IMR-90 (cell line): Measurements from ENCODE around the gene EDA. TPM values are rescaled to one million over a fixed set of nuclear protein-coding genes. Genes with fewer than 3 reads are reported as not detected.

Experiments used
- ATAC-seq: fragments of 200-7000 bp; cut with Tn5 transposase; 2 replicates; pipeline ENCODE4 v1.9.1; 2020; ENCODE audit warnings: low read depth, mild to moderate bottlenecking, moderate library complexity
- BruUV-seq: library from RNA; stranded (reverse); fragments of 400-500 nt; replicated peaks from 2 replicates; lab custom pipeline; 2021; lab: Mats Ljungman, UMichigan
- CTCF ChIA-PET: fragments of 300-600 bp; formaldehyde crosslinking; extraction: SDS; loops from one replicate; lab custom pipeline; 2021; ENCODE audit warnings: antibody characterized with exemption; lab: Yijun Ruan, JAX
- POLR2A ChIA-PET: fragments of 300-600 bp; sonication (Branson Sonifier 250); formaldehyde crosslinking; loops from one replicate; lab custom pipeline; 2022; ENCODE audit warnings: antibody characterized with exemption; ENCODE audit not compliant: unreplicated experiment; lab: Charles Lee
- DNase-seq: peaks from one replicate; pipeline ENCODE4 v3.0.0; 2013
- H2AFZ ChIP-seq: replicated peaks from 2 replicates; pipeline ENCODE3; 2013; ENCODE audit warnings: low read length, mild to moderate bottlenecking; ENCODE audit not compliant: poor library complexity
- H2AK5ac ChIP-seq: 2 replicates; pipeline ENCODE4 v1.6.1; 2013; ENCODE audit warnings: low read depth, low read length, inconsistent platforms
- H2AK9ac ChIP-seq: replicated peaks from 2 replicates; pipeline ENCODE3; 2013; ENCODE audit warnings: mild to moderate bottlenecking, low read depth, low read length, moderate library complexity; ENCODE audit not compliant: poor library complexity
- H2BK120ac ChIP-seq: 2 replicates; pipeline ENCODE4 v1.6.1; 2013; ENCODE audit warnings: low read depth, low read length, inconsistent platforms
- H2BK15ac ChIP-seq: 3 replicates; pipeline ENCODE4 v1.6.1; 2013; ENCODE audit warnings: low read depth, low read length, inconsistent platforms
- H2BK20ac ChIP-seq: 2 replicates; pipeline ENCODE4 v1.6.1; 2013; ENCODE audit warnings: low read depth, mild to moderate bottlenecking, inconsistent platforms, low read length, moderate library complexity
- H2BK5ac ChIP-seq: 2 replicates; pipeline ENCODE4 v1.6.1; 2013; ENCODE audit warnings: mild to moderate bottlenecking, low read depth, low read length, inconsistent platforms; ENCODE audit not compliant: poor library complexity, severe bottlenecking
- H3K14ac ChIP-seq: replicated peaks from 2 replicates; pipeline ENCODE4 v1.6.1; 2013; ENCODE audit warnings: low read depth, low read length, inconsistent platforms
- H3K18ac ChIP-seq: 2 replicates; pipeline ENCODE4 v1.6.1; 2013; ENCODE audit warnings: low read depth, low read length, control low read depth
- H3K23ac ChIP-seq: 2 replicates; pipeline ENCODE4 v1.6.1; 2013; ENCODE audit warnings: low read depth, low read length, inconsistent platforms
- H3K27ac ChIP-seq: 2 replicates; pipeline ENCODE4 v1.5.1; 2013; ENCODE audit warnings: mild to moderate bottlenecking, control low read depth, low read length; ENCODE audit not compliant: insufficient read depth
- H3K27me3 ChIP-seq: 2 replicates; pipeline ENCODE4 v1.6.1; 2013; ENCODE audit warnings: low read length; ENCODE audit not compliant: control insufficient read depth, insufficient read depth
- H3K36me3 ChIP-seq: 2 replicates; pipeline ENCODE4 v1.6.1; 2013; ENCODE audit warnings: low read length, mixed read lengths; ENCODE audit not compliant: control insufficient read depth, insufficient read depth
- H3K4ac ChIP-seq: 2 replicates; pipeline ENCODE4 v1.6.1; 2013; ENCODE audit warnings: low read depth, low read length, inconsistent platforms
- H3K4me1 ChIP-seq: 2 replicates; pipeline ENCODE4 v1.6.1; 2013; ENCODE audit warnings: low read length, mixed read lengths; ENCODE audit not compliant: control insufficient read depth, insufficient read depth
- H3K4me2 ChIP-seq: 2 replicates; pipeline ENCODE4 v1.6.1; 2013; ENCODE audit warnings: low read depth, mild to moderate bottlenecking, control low read depth, low read length, moderate library complexity
- H3K4me3 ChIP-seq: 2 replicates; pipeline ENCODE4 v1.5.1; 2013; ENCODE audit warnings: low read depth, mild to moderate bottlenecking, control low read depth, low read length, moderate library complexity; ENCODE audit not compliant: insufficient read depth
- H3K56ac ChIP-seq: 2 replicates; pipeline ENCODE4 v1.6.1; 2013; ENCODE audit warnings: low read length, inconsistent platforms; ENCODE audit not compliant: insufficient read depth; ENCODE audit errors: extremely low read depth
- H3K79me1 ChIP-seq, 2 experiments: 2 replicates each; pipeline ENCODE4 v1.6.1; 2013; ENCODE audit warnings: low read length in 2 of 2, inconsistent platforms in 1 of 2, low read depth in 1 of 2
- H3K9ac ChIP-seq: 2 replicates; pipeline ENCODE4 v1.6.1; 2013; ENCODE audit warnings: low read depth, low read length, control low read depth
- H3K9me1 ChIP-seq: 2 replicates; pipeline ENCODE4 v1.6.1; 2013; ENCODE audit warnings: low read length, inconsistent platforms; ENCODE audit not compliant: insufficient read depth
- H3K9me3 ChIP-seq: 2 replicates; pipeline ENCODE4 v1.6.1; 2013; ENCODE audit warnings: low read length; ENCODE audit not compliant: control insufficient read depth, insufficient read depth
- H4K20me1 ChIP-seq: 2 replicates; pipeline ENCODE4 v1.6.1; 2013; ENCODE audit warnings: low read length, inconsistent platforms; ENCODE audit not compliant: insufficient read depth
- H4K5ac ChIP-seq: 2 replicates; pipeline ENCODE4 v1.6.1; 2013; ENCODE audit warnings: mild to moderate bottlenecking, low read depth, low read length, control low read depth
- H4K8ac ChIP-seq, 2 experiments: 2 replicates each; pipeline ENCODE4 v1.6.1; 2013; ENCODE audit warnings: low read depth in 2 of 2, low read length in 2 of 2, control low read depth in 1 of 2, inconsistent platforms in 1 of 2
- H4K91ac ChIP-seq: 2 replicates; pipeline ENCODE4 v1.6.1; 2013; ENCODE audit warnings: low read depth, low read length, inconsistent platforms; ENCODE audit not compliant: insufficient read depth
- BHLHE40 ChIP-seq: fragments of 150-350 bp; IDR thresholded peaks from 2 replicates; pipeline ENCODE4 v1.6.1; 2016; ENCODE audit warnings: mild to moderate bottlenecking, low read depth, low read length
- CTCF ChIP-seq: conservative IDR thresholded peaks from 2 replicates; pipeline ENCODE4 v1.5.1; 2012; ENCODE audit warnings: mild to moderate bottlenecking, low read depth, low read length, improper control_type of control experiment
- MAFK ChIP-seq: IDR thresholded peaks from 2 replicates; pipeline ENCODE4 v1.6.1; 2012; ENCODE audit warnings: low read depth, low read length, improper control_type of control experiment
- MAZ ChIP-seq: IDR thresholded peaks from 2 replicates; pipeline ENCODE4 v1.6.1; 2012; ENCODE audit warnings: low read depth, mild to moderate bottlenecking, low read length, improper control_type of control experiment, moderate library complexity, borderline replicate concordance
- NFE2L2 ChIP-seq: fragments of 150-350 bp; IDR thresholded peaks from 2 replicates; pipeline ENCODE4 v1.6.1; 2016; ENCODE audit warnings: low read depth, mild to moderate bottlenecking, low read length
- POLR2A ChIP-seq: IDR thresholded peaks from 2 replicates; pipeline ENCODE4 v1.6.1; 2012; ENCODE audit warnings: mild to moderate bottlenecking, low read depth, low read length
- RCOR1 ChIP-seq: IDR thresholded peaks from 2 replicates; pipeline ENCODE4 v1.6.1; 2012; ENCODE audit warnings: mild to moderate bottlenecking, low read length, improper control_type of control experiment; ENCODE audit not compliant: insufficient replicate concordance
- SMC3 ChIP-seq: fragments of 150-350 bp; IDR thresholded peaks from 2 replicates; pipeline ENCODE4 v1.6.1; 2016; ENCODE audit warnings: low read depth, mild to moderate bottlenecking, antibody characterized with exemption, low read length, moderate library complexity
- WGBS, 2 experiments: methylation state at CpG; one replicate each; pipeline versions ENCODE4 v1.1.5 to v1.1.7; 2013; ENCODE audit warnings: missing lambda C conversion rate in 2 of 2; ENCODE audit not compliant: insufficient read length in 1 of 2; ENCODE audit errors: extremely low coverage in 2 of 2; 5-methylcytosine and 5-hydroxymethylcytosine counted together
- dilution Hi-C: fragments of 300-500 bp; cut with HindIII; formaldehyde crosslinking; loops from one replicate; pipeline ENCODE4 v1.14.3; 2018; ENCODE audit warnings: low sequenced_read_pairs; ENCODE audit not compliant: unreplicated experiment
- in situ Hi-C: fragments of 300-500 bp; cut with MboI; formaldehyde crosslinking; loops from 3 replicates; pipeline ENCODE4 v1.14.3; 2019; ENCODE audit warnings: low sequenced_read_pairs, inconsistent platforms, mixed read lengths
- intact Hi-C: fragments of 100-400 bp; cut with micrococcal nuclease; formaldehyde crosslinking; loops from 2 replicates; pipeline ENCODE4 v1.10.0; 2022
- polyA plus RNA-seq, 3 experiments: library from polyadenylated mRNA; depleted of rRNA; stranded (reverse); fragments of >200 nt; gene quantifications; 2 replicates each; pipeline ENCODE4 v1.2.3, GENCODE V29; 2012; ENCODE audit warnings: low replicate concordance in 1 of 3
- total RNA-seq: library from RNA; depleted of rRNA; stranded (reverse); fragments of >200 nt; gene quantifications from 2 replicates; pipeline ENCODE4 v1.2.3, GENCODE V29; 2012
- TF ChIP-seq, protein P1 (sequence below): fragments of 150-350 bp; IDR thresholded peaks from 2 replicates; pipeline ENCODE4 v1.6.1; 2017; ENCODE audit warnings: mild to moderate bottlenecking, antibody characterized with exemption, low read length, low read depth

Gene EDA
- total and polyA plus RNA-seq, 2 of the 4 experiments (the other 2 are of a cell fraction) = under 0.01 TPM; not detected in 1

DNA sequence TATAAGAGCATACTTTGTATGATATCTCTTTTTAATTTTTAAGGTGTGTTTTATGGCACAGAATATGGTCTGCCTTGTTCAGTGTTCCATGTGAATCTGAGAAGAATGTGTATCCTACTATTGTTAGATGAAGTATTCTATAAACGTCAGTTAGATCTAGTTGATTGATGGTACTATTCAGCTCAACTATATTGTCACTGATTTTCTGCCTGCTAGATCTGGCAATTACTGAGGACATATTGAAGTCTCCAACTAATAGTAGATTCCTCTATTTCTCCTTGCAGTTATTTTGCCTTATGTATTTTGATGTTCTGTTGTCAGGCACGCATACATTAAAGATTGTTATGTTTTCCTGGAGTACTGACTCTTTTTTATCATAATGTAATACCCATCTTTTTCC, 394.1 kb downstream of the EDA start:
- ChIA-PET CTCF (no interaction called here), POLR2A (no interaction called here)
- H2AK5ac ChIP-seq = no peak overlapping the region
- H3K4me1 ChIP-seq = no peaks in the 10 kb centered on the region
- no peak overlapping the region for H3K4me3 ChIP-seq
- no peak overlapping the region for H2BK5ac ChIP-seq
- H3K27ac ChIP-seq = no peak overlapping the region
- intact Hi-C loops = no loop called here
- H3K27me3 ChIP-seq = peaks cover 5% of the 10 kb centered on the region
- H4K91ac ChIP-seq = no peak overlapping the region
- BruUV-seq = no TSS peak
- H3K18ac ChIP-seq = no peak overlapping the region
- H4K8ac ChIP-seq = no peak overlapping the region
- no peak overlapping the region for H2BK15ac ChIP-seq
- no peak overlapping the region for H4K5ac ChIP-seq
- no peak overlapping the region for H3K4me2 ChIP-seq
- dilution Hi-C loops = no loop called here
- H2BK120ac ChIP-seq = no peak overlapping the region
- no peak for ATAC-seq
- H3K9me3 ChIP-seq = no peaks in the 10 kb centered on the region
- H4K20me1 ChIP-seq = no peaks in the 10 kb centered on the region
- WGBS, 2 experiments = no CpG with 5 or more reads among the region's 2 CpGs
- H2BK20ac ChIP-seq = no peak overlapping the region
- no peak overlapping the region for H3K14ac ChIP-seq
- no peak overlapping the region for H3K9ac ChIP-seq
- DNase-seq = no peak
- no peak overlapping the region for H3K4ac ChIP-seq
- in situ Hi-C loops = no loop called here
- no peak overlapping the region for H2AFZ ChIP-seq
- H3K36me3 ChIP-seq = no peaks in the 10 kb centered on the region
- H3K56ac ChIP-seq = no peak overlapping the region
- TF ChIP-seq RCOR1 (no peak), SMC3 (no peak), CTCF (no peak), NFE2L2 (no peak), MAFK (no peak), MAZ (no peak), BHLHE40 (no peak), POLR2A (no peak)
- TF ChIP-seq, protein P1, sequence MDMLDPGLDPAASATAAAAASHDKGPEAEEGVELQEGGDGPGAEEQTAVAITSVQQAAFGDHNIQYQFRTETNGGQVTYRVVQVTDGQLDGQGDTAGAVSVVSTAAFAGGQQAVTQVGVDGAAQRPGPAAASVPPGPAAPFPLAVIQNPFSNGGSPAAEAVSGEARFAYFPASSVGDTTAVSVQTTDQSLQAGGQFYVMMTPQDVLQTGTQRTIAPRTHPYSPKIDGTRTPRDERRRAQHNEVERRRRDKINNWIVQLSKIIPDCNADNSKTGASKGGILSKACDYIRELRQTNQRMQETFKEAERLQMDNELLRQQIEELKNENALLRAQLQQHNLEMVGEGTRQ = no peak
- no peak overlapping the region for H3K23ac ChIP-seq
- H3K9me1 ChIP-seq = no peaks in the 10 kb centered on the region
- no peaks in the 10 kb centered on the region for H3K79me1 ChIP-seq
- no peak overlapping the region for H2AK9ac ChIP-seq
